NOMO-1 treated with DMSO at 0.1 percent for 48 hours (cell line): ENCODE results near the gene DISP2.
A peak's percentile ranks its signal among the peaks of the same experiment; 100 is the strongest.

Experiments
- DNase-seq: peaks from one replicate; lab custom pipeline; 2025; ENCODE audit not compliant: unreplicated experiment; lab: John Stamatoyannopoulos, UW

DISP2 gene

GRCh38 chr15:40388941-40389823 is 31.2 kb downstream of the DISP2 start:
- DNase-seq, result peak; percentile 96

- DNase-seq, result no peak
These were observed 32.0 kb downstream of the DISP2 start for GRCh38 chr15:40389824-40390595.

DNA sequence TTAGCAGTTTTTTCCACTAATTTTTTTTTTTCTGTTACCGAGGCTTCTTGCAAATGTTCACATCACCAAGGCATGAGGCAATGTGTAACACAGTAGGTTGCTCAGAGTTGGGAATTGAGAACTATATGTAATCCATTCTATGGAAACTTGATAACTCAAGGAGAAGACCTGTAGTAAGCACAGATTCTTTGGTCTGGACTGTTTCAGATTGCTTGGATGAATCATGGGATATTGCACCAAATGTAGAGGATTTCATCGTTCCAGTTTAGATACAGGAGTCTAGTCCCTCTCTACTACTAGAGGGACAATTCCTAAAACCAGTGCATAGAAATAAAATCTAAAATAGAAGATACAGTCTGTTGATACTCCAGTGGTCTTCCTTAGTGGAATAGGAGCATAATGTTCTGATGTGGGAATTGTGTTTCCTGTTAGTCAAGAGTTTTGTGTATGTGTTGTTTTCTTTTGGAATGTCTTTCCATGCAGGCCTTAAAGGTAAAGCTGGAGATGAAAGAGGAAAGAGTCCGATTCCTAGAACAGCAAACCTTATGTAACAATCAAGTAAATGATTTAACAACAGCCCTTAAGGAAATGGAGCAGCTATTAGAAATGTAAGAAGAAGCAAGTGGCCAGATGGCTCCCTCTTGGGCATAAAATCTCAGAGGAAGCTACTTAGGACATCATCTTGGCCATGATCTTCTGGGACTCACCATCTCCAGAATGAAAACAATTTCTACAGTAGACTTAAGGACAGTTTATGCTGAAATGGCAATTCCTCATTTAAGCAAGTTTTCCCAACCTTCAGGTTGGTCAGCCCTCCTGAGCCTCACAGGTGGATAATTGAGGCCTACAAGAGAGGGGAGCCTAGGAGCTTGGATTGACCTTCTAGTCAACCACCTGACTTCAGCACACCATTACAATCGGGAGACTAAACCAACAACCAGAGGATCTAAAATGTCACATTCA is 35.2 kb downstream of the DISP2 start:
- DNase-seq, result no peak

DNA sequence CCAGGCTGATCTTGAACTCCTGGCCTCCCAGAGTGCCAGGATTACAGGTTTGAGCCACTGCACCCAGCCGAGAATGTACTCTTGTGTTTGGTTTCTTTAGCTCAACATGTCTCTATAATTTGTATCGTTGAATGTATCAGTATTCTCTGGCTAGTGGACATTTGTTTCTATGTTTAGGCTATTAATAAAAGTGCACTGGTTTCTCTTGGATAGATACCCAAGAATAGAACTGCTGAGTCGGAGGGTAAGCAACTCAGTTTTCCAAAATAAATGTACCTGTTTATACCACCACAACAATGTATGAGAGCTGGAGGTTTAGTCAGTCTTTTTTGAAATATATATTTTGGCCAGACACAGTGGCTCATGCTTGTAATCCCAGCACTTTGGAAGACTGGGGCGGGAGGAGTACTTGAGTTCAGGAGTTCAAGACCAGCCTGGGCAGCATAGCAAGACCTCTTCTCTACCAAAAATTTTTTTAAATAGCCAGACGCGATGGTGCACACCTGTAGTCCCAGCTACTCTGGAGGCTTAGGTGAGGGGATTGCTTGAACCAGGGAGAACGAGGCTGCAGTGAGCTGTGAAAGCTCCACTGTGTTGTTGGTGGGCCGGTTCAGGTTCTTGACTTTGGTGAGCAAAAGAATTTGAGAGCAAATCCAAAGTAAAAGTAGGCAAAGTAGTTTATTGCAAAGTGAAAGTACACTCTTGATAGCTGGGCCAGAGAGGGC is 39.8 kb downstream of the DISP2 start:
- no peak for DNase-seq

GRCh38 chr15:40398413-40398873 is 40.4 kb downstream of the DISP2 start:
- DNase-seq, result peak; percentile 93

DNA sequence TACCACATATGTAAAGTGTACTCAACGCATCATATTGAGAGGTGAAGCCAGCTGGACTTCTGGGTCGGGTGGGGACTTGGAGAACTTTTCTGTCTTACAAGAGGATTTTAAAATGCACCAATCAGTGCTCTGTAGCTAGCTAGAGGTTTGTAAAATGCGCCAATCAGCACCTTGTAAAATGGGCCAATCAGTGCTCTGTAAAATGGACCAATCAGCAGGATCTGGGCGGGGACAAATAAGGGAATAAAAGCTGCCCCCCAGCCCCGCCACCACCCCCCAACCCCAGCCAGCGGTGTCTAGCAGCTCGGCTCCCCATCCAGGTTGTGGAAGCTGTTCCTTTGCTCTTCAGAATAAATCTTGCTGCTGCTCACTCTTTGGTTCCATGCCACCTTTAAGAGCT is 41.4 kb downstream of the DISP2 start:
- DNase-seq, result no peak

GRCh38 chr15:40405501-40406381 is 47.7 kb downstream of the DISP2 start, which contains the start of gene IVD:
IVD (plus strand) TSS chr15:40405795; CDS start chr15:40405828, 33 bp downstream.
- DNase-seq, result peak; percentile 94

GRCh38 chr15:40407330-40407990 is 49.4 kb downstream of the DISP2 start:
- DNase-seq, result peak; percentile 25

GRCh38 chr15:40409366-40409765 is 51.3 kb downstream of the DISP2 start:
- no peak for DNase-seq

DNA sequence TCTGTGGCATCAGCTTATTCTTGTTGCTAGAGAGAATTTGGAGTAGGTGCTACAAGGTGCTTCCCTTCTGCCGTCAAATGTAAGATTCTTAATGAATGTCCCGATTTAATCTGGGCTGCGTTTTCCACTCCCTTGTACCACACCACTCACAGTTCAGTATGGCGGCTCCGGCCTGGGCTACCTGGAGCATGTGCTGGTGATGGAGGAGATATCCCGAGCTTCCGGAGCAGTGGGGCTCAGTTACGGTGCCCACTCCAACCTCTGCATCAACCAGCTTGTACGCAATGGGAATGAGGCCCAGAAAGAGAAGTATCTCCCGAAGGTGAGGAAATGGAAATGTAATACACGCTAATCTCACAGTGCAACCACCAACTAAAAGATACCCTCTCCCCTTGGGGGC is 52.5 kb downstream of the DISP2 start:
- DNase-seq, result no peak

GRCh38 chr15:40412095-40412759 is 54.2 kb downstream of the DISP2 start:
- no peak for DNase-seq

- no peak for DNase-seq
These were observed 55.0 kb downstream of the DISP2 start for GRCh38 chr15:40413036-40413435.

DNA sequence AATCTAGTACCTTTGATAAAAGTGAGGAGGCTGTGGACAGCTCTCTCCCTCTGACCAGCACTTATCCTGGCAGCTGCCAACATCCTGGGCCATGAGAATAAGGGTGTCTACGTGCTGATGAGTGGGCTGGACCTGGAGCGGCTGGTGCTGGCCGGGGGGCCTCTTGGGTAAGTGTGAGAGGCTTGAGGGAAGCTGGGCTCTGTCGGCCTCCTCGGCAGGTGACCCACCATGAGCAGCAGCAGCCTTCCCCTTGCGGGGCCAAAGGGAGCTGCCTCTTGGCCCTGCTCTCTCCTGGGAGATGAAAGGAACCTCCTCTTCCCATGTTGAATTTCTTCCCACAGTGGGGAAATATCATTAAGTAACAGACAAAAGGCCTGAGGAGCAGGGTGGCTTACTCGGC is 56.8 kb downstream of the DISP2 start:
- no peak for DNase-seq

- no peak for DNase-seq
These were observed 57.2 kb downstream of the DISP2 start for GRCh38 chr15:40415226-40415625.

DNA sequence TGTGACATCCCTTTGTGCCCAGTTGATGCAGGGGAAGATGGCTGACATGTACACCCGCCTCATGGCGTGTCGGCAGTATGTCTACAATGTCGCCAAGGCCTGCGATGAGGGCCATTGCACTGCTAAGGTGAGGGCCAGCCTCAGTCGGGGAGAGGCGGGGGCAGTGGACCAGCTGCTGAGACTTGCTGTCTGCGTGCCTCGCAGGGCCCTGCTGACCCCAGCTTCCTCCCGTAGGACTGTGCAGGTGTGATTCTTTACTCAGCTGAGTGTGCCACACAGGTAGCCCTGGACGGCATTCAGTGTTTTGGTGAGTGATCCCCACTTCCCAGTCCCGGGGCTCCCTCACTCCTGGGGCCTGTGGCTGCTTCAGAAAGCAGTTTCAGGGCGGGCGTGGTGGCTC is 58.0 kb downstream of the DISP2 start:
- DNase-seq, result no peak

DNA sequence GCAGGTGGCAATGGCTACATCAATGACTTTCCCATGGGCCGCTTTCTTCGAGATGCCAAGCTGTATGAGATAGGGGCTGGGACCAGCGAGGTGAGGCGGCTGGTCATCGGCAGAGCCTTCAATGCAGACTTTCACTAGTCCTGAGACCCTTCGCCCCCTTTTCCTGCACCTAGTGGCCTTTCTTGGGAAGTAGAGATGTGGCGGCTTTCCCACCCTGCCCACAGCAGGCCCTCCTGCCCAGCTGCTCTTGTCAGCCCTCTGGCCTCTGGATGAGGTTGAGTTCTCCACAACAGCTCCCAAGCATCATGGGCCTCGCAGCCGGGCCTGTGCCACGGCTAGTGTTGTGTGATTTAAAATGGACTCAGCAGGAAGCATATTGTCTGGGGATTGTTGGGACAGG is 60.1 kb downstream of the DISP2 start:
- DNase-seq, result no peak

DNA sequence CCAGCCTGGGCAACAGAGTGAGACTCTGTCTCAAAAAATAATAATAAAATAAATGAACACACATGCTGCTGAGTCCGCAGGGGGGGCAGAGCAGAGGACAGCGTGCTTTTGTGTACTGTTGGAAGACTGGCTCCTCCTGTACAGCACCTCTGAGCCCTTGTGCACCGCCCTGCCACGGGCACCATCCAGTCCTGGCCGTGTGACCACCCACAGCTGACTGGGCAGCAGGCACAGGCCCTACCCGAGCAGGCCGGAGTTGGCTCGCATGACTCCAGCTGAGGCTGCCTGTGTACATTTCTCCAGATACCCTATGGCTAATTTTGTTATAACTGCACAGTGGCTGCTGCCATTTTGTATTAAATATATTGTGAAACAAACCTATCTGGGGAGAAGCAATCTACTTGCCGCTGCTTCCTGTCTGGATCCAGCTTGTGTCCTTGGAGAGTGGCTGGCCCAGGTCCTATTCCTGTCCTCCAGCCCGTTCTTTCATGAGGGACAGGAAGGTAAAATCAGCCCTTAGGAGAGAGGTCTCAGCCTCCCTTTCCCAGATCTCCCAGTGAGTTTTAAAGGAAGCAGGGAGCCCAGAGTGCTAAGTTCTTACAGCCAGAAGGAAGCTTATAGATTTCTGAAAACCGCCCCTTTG is 62.2 kb downstream of the DISP2 start:
- DNase-seq, result no peak

GRCh38 chr15:40420793-40421192 is 62.8 kb downstream of the DISP2 start:
- no peak for DNase-seq
